Central memory CD8-positive, alpha-beta T cell (primary cell): ENCODE data around the gene RIN2.

Source experiments
- ATAC-seq: fragments of 150-1000 bp; cut with Tn5 transposase; replicated peaks from 2 replicates; pipeline ENCODE4 v1.10.0; 2022; ENCODE audit warnings: mild to moderate bottlenecking, moderate FRiP score, moderate number of reproducible peaks; ENCODE audit not compliant: poor library complexity, severe bottlenecking; ENCODE audit errors: extremely low read depth
- DNase-seq, 2 donors: peaks; one replicate each; pipeline ENCODE4 v3.0.0; 2021; ENCODE audit warnings: low spot score in 2 of 2
- H3K27ac Mint-ChIP-seq: one replicate; pipeline ENCODE4 v1.8.0; 2022; ENCODE audit warnings: low read depth, mild to moderate bottlenecking, moderate library complexity, mixed read lengths
- H3K27me3 Mint-ChIP-seq: one replicate; pipeline ENCODE4 v1.8.0; 2022; ENCODE audit warnings: mixed read lengths
- H3K36me3 Mint-ChIP-seq: one replicate; pipeline ENCODE4 v1.8.0; 2022; ENCODE audit warnings: mild to moderate bottlenecking, moderate library complexity, mixed read lengths; ENCODE audit not compliant: insufficient read depth
- H3K4me1 Mint-ChIP-seq: one replicate; pipeline ENCODE4 v1.8.0; 2022; ENCODE audit warnings: mixed read lengths
- H3K4me3 Mint-ChIP-seq: one replicate; pipeline ENCODE4 v1.8.0; 2022; ENCODE audit warnings: mild to moderate bottlenecking, moderate library complexity, mixed read lengths
- H3K9me3 Mint-ChIP-seq: one replicate; pipeline ENCODE4 v1.8.0; 2022; ENCODE audit warnings: mixed read lengths

RIN2 gene

GRCh38 chr20:19725373-19725772 is 32.7 kb upstream of the RIN2 start:
- Mint-ChIP-seq H3K36me3 (no peaks in the 10 kb centered on the region), H3K27ac (no peak overlapping the region), H3K4me3 (no peak overlapping the region), H3K4me1 (no peaks in the 10 kb centered on the region), H3K9me3 (no peaks in the 10 kb centered on the region), H3K27me3 (peaks cover 7% of the 10 kb centered on the region)
- DNase-seq (no peak), ATAC-seq (no peak)

- no peaks in the 10 kb centered on the region for H3K9me3 Mint-ChIP-seq
- peaks cover 7% of the 10 kb centered on the region for H3K27me3 Mint-ChIP-seq
- H3K4me1 Mint-ChIP-seq, result no peaks in the 10 kb centered on the region
- no peaks in the 10 kb centered on the region for H3K36me3 Mint-ChIP-seq
- no peak overlapping the region for H3K4me3 Mint-ChIP-seq
- DNase-seq, result no peak
- no peak overlapping the region for H3K27ac Mint-ChIP-seq
- ATAC-seq, result no peak
Observed at GRCh38 chr20:19725814-19726525, 32.1 kb upstream of the RIN2 start.

- peaks cover 1% of the 10 kb centered on the region for H3K36me3 Mint-ChIP-seq
- H3K4me3 Mint-ChIP-seq, result no peak overlapping the region
- H3K27me3 Mint-ChIP-seq, result peaks cover 7% of the 10 kb centered on the region
- ATAC-seq, result no peak
- no peaks in the 10 kb centered on the region for H3K4me1 Mint-ChIP-seq
- no peak overlapping the region for H3K27ac Mint-ChIP-seq
- DNase-seq, result no peak
- H3K9me3 Mint-ChIP-seq, result no peaks in the 10 kb centered on the region
Observed at GRCh38 chr20:19727251-19727847, 30.7 kb upstream of the RIN2 start.

GRCh38 chr20:19729672-19730071 is 28.4 kb upstream of the RIN2 start:
- no peaks in the 10 kb centered on the region for H3K9me3 Mint-ChIP-seq
- ATAC-seq, result no peak
- H3K4me3 Mint-ChIP-seq, result no peak overlapping the region
- H3K27ac Mint-ChIP-seq, result no peak overlapping the region
- peaks cover 7% of the 10 kb centered on the region for H3K27me3 Mint-ChIP-seq
- H3K4me1 Mint-ChIP-seq, result no peaks in the 10 kb centered on the region
- H3K36me3 Mint-ChIP-seq, result peaks cover 1% of the 10 kb centered on the region
- no peak for DNase-seq

- H3K4me1 Mint-ChIP-seq, result no peaks in the 10 kb centered on the region
Observed at GRCh38 chr20:19730706-19731105, 27.4 kb upstream of the RIN2 start.

GRCh38 chr20:19734811-19735210 is 23.2 kb upstream of the RIN2 start:
- Mint-ChIP-seq H3K27ac (no peak overlapping the region), H3K4me3 (no peak overlapping the region), H3K4me1 (no peaks in the 10 kb centered on the region), H3K9me3 (no peaks in the 10 kb centered on the region), H3K36me3 (peaks cover 2% of the 10 kb centered on the region), H3K27me3 (peaks cover 3% of the 10 kb centered on the region)
- ATAC-seq, result no peak
- DNase-seq, result no peak

More at GRCh38 chr20:19730706-19731105, 27.4 kb upstream of the RIN2 start:
- no peak overlapping the region for H3K4me3 Mint-ChIP-seq
- no peak overlapping the region for H3K27ac Mint-ChIP-seq
- ATAC-seq (no peak), DNase-seq (no peak)
- no peaks in the 10 kb centered on the region for H3K9me3 Mint-ChIP-seq
- peaks cover 2% of the 10 kb centered on the region for H3K36me3 Mint-ChIP-seq
- H3K27me3 Mint-ChIP-seq, result peaks cover 7% of the 10 kb centered on the region

- ATAC-seq (no peak), DNase-seq (no peak)
- no peak overlapping the region for H3K4me3 Mint-ChIP-seq
- H3K9me3 Mint-ChIP-seq, result no peaks in the 10 kb centered on the region
- no peaks in the 10 kb centered on the region for H3K4me1 Mint-ChIP-seq
- peaks cover 1% of the 10 kb centered on the region for H3K27me3 Mint-ChIP-seq
- H3K27ac Mint-ChIP-seq, result no peak overlapping the region
- peaks cover 2% of the 10 kb centered on the region for H3K36me3 Mint-ChIP-seq
Observed at GRCh38 chr20:19735446-19735845, 22.6 kb upstream of the RIN2 start.

- ATAC-seq (no peak), DNase-seq (no peak)
- Mint-ChIP-seq H3K4me3 (no peak overlapping the region), H3K27me3 (peaks cover 11% of the 10 kb centered on the region), H3K27ac (no peak overlapping the region), H3K4me1 (no peaks in the 10 kb centered on the region), H3K36me3 (peaks cover 1% of the 10 kb centered on the region), H3K9me3 (no peaks in the 10 kb centered on the region)
Observed at GRCh38 chr20:19737025-19737424, 21.0 kb upstream of the RIN2 start.

GRCh38 chr20:19738951-19739350 is 19.1 kb upstream of the RIN2 start:
- Mint-ChIP-seq H3K9me3 (no peaks in the 10 kb centered on the region), H3K36me3 (peaks cover 1% of the 10 kb centered on the region), H3K4me3 (no peak overlapping the region), H3K27ac (no peak overlapping the region), H3K27me3 (peaks cover 11% of the 10 kb centered on the region), H3K4me1 (no peaks in the 10 kb centered on the region)
- DNase-seq, result no peak
- ATAC-seq, result no peak

- DNase-seq, result no peak
- Mint-ChIP-seq H3K36me3 (peaks cover 1% of the 10 kb centered on the region), H3K27me3 (peaks cover 11% of the 10 kb centered on the region), H3K4me3 (no peak overlapping the region), H3K4me1 (no peaks in the 10 kb centered on the region), H3K27ac (no peak overlapping the region), H3K9me3 (peaks cover under 1% of the 10 kb centered on the region)
- no peak for ATAC-seq
Observed at GRCh38 chr20:19739351-19739750, 18.7 kb upstream of the RIN2 start.

GRCh38 chr20:19740512-19740911 is 17.5 kb upstream of the RIN2 start:
- H3K27me3 Mint-ChIP-seq, result peaks cover 11% of the 10 kb centered on the region
- peaks cover 5% of the 10 kb centered on the region for H3K9me3 Mint-ChIP-seq
- H3K4me3 Mint-ChIP-seq, result no peak overlapping the region
- H3K4me1 Mint-ChIP-seq, result no peaks in the 10 kb centered on the region
- no peak for ATAC-seq
- H3K36me3 Mint-ChIP-seq, result no peaks in the 10 kb centered on the region
- no peak for DNase-seq
- H3K27ac Mint-ChIP-seq, result no peak overlapping the region

- Mint-ChIP-seq H3K36me3 (no peaks in the 10 kb centered on the region), H3K27ac (no peak overlapping the region), H3K4me1 (no peaks in the 10 kb centered on the region), H3K9me3 (peaks cover 5% of the 10 kb centered on the region), H3K4me3 (no peak overlapping the region), H3K27me3 (peaks cover 11% of the 10 kb centered on the region)
- no peak for DNase-seq
- no peak for ATAC-seq
Observed at GRCh38 chr20:19741924-19742323, 16.1 kb upstream of the RIN2 start.

GRCh38 chr20:19742974-19743639 is 15.0 kb upstream of the RIN2 start:
- H3K27ac Mint-ChIP-seq, result no peak overlapping the region
- no peaks in the 10 kb centered on the region for H3K4me1 Mint-ChIP-seq
- H3K27me3 Mint-ChIP-seq, result peaks cover 11% of the 10 kb centered on the region
- H3K4me3 Mint-ChIP-seq, result no peak overlapping the region
- ATAC-seq, result no peak
- DNase-seq, result no peak
- H3K9me3 Mint-ChIP-seq, result peaks cover 5% of the 10 kb centered on the region
- no peaks in the 10 kb centered on the region for H3K36me3 Mint-ChIP-seq
